Stimulated activated naive CD8-positive, alpha-beta T cell treated with anti-CD3 and anti-CD28 coated beads, Interleukin-15, Interleukin-2, amounts not matched to agents 100 ng/mL and 50 ng/mL, for 24 hours (primary cell): ENCODE results near the gene ZNF682.
"Not testable (repeated sequence)": the region's sequence is repeated elsewhere in the genome, so short reads cannot be mapped to it uniquely, and the experiment has no call there.

Source experiments
- H3K27ac Mint-ChIP-seq: one replicate; pipeline ENCODE4 v1.8.0; 2021; ENCODE audit warnings: mild to moderate bottlenecking, mixed read lengths
- H3K27me3 Mint-ChIP-seq: one replicate; pipeline ENCODE4 v1.8.0; 2021; ENCODE audit warnings: mixed read lengths
- H3K36me3 Mint-ChIP-seq: one replicate; pipeline ENCODE4 v1.8.0; 2021; ENCODE audit warnings: low read depth, mixed read lengths
- H3K4me1 Mint-ChIP-seq: one replicate; pipeline ENCODE4 v1.8.0; 2021; ENCODE audit warnings: low read depth, mixed read lengths
- H3K4me3 Mint-ChIP-seq: one replicate; pipeline ENCODE4 v1.8.0; 2021; ENCODE audit warnings: mild to moderate bottlenecking, mixed read lengths
- H3K9me3 Mint-ChIP-seq: one replicate; pipeline ENCODE4 v1.8.0; 2021; ENCODE audit warnings: mixed read lengths

Gene ZNF682

GRCh38 chr19:20045742-20046141 is 6.4 kb upstream of the ZNF682 start:
- not testable (repeated sequence) for H3K27ac Mint-ChIP-seq, H3K27me3 Mint-ChIP-seq, H3K36me3 Mint-ChIP-seq, H3K4me3 Mint-ChIP-seq, H3K4me1 Mint-ChIP-seq
- peaks cover 12% of the 10 kb centered on the region for H3K9me3 Mint-ChIP-seq

DNA sequence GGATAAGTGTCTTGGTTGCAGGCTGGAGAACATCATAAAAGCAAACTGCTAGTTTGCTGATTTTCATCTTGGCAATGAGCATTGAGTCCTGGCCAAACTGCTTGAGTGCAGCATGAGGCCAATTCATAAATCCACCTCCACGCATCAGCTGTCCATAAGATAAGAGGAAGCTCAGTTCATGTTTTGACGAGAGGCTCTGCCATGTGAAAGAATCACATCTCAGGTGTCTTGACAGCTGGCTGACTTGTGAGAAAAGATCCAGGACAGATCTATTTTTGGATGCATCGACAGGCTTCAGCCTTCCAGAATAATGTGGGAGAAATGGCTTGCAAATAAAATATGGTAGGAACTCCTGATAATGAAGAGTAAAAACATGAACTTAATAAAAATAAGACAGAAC is 5.4 kb upstream of the ZNF682 start:
- no peak overlapping the region for H3K4me3 Mint-ChIP-seq
- peaks cover 5% of the 10 kb centered on the region for H3K9me3 Mint-ChIP-seq
- H3K36me3 Mint-ChIP-seq = no peaks in the 10 kb centered on the region
- H3K27ac Mint-ChIP-seq = no peak overlapping the region
- no peaks in the 10 kb centered on the region for H3K27me3 Mint-ChIP-seq
- no peaks in the 10 kb centered on the region for H3K4me1 Mint-ChIP-seq

DNA sequence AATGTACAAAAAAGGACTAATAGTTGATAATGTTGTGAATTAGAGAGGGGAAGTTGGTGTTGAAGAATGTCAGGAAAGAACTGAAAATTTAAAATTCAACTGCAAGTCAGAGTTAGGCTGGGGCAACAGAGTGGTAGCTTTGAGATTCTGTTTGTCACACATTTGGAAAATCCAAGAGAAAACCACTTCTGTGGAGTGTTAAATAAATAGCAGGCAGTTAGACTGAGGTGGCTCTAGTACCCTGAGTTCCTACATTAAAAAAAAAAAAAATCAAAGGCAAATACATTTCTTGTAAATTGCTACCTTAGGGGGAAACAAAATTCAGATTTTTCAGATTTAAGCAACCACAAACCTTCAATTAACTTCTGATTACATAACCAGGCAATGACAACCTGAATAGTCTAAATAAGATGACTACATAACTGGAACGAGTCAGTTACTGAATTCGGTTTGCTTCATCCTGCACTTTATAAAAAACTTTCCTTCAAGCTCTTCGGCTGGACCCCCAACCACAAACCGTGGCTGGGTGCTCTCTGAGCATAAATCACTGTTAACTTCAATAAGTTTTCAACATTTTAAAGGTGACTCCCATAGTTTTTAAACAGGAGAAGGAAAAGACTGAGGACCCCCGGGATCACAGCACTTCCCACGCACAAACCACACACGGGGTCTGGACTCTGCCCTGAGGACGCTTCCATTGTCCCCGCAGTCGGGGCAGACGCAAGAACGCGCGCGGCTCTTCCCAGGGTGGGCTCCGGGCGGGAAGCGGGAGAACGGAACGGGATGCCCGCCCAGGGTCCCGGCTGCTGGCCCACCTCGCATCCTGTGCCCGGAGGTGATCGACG is 725 bp downstream of the ZNF682 start:
- Mint-ChIP-seq H3K4me3 (peak overlapping the region; percentile 96), H3K27ac (peak overlapping the region; percentile 72), H3K4me1 (peaks cover 16% of the 10 kb centered on the region), H3K9me3 (no peaks in the 10 kb centered on the region), H3K36me3 (peaks cover 16% of the 10 kb centered on the region), H3K27me3 (no peaks in the 10 kb centered on the region)

DNA sequence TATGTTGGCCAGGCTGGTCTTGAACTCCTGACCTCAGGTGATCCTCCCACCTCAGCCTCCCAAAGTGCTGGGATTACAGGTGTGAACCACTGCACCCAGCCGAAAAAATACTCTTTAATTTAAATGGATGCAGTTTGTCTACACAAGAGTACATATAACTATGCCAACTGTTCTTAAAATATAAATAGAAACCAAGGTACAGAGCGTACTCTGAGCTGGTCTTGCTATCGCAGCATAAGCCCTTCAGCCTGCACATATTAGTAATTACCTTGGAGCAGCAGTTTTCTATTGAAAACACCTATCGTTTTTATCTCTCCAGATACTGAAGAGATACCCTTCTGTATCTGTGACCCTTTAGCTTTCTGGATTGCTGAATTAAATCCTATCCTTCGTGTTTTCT is 3.4 kb downstream of the ZNF682 start:
- H3K4me1 Mint-ChIP-seq = peaks cover 16% of the 10 kb centered on the region
- H3K36me3 Mint-ChIP-seq = peaks cover 25% of the 10 kb centered on the region
- H3K4me3 Mint-ChIP-seq = no peak overlapping the region
- no peaks in the 10 kb centered on the region for H3K9me3 Mint-ChIP-seq
- H3K27ac Mint-ChIP-seq = no peak overlapping the region
- no peaks in the 10 kb centered on the region for H3K27me3 Mint-ChIP-seq

DNA sequence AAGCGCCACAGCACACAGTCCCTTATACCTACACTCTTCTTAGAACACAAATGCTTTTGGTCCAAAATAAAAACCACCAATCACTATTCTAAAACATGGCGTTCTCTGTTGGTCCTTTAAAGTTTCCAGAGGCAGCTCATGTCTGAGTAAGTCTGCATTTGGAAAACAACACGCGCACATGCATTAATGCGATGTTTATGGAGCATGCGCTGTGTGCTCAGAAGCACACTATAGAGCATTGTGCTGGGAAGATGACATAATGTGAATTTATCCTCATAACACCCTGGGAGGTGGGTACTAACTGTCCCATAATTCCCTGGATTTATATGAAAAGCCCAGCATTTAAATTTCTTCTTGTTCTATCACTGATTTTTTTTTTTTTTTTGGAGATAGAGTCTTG is 10.7 kb downstream of the ZNF682 start:
- Mint-ChIP-seq H3K4me3 (no peak overlapping the region), H3K27me3 (no peaks in the 10 kb centered on the region), H3K27ac (no peak overlapping the region), H3K4me1 (no peaks in the 10 kb centered on the region), H3K9me3 (no peaks in the 10 kb centered on the region), H3K36me3 (peaks cover 33% of the 10 kb centered on the region)

DNA sequence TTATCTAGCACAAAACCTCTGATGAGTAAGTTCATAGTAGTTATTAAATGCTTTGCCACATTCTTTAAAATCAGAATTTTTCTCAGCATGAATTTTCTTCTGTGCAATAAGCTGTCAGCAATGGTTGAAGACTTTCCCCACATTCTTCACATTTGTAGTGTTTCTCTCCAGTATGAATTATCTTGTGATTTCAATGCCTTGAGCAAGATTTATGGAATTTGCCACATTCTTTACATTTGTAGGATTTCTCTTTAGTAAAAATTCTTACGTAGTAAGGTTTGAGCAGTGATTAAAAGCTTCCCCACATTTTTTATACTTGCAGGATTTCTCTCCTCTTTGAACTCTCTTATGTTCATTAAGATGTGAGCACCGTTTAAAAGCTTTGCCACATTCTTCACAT is 33.6 kb downstream of the ZNF682 start:
- peaks cover 71% of the 10 kb centered on the region for H3K36me3 Mint-ChIP-seq
- H3K9me3 Mint-ChIP-seq = peaks cover 27% of the 10 kb centered on the region
- no peak overlapping the region for H3K4me3 Mint-ChIP-seq
- no peak overlapping the region for H3K27ac Mint-ChIP-seq
- no peaks in the 10 kb centered on the region for H3K27me3 Mint-ChIP-seq
- no peaks in the 10 kb centered on the region for H3K4me1 Mint-ChIP-seq

- Mint-ChIP-seq H3K27ac (no peak overlapping the region), H3K4me3 (no peak overlapping the region), H3K36me3 (peaks cover 7% of the 10 kb centered on the region), H3K9me3 (peaks cover 14% of the 10 kb centered on the region), H3K27me3 (no peaks in the 10 kb centered on the region), H3K4me1 (no peaks in the 10 kb centered on the region)
Measured at GRCh38 chr19:19997656-19998268, 41.5 kb downstream of the ZNF682 start.

- Mint-ChIP-seq H3K4me1 (no peaks in the 10 kb centered on the region), H3K27ac (no peak overlapping the region), H3K27me3 (peaks cover 4% of the 10 kb centered on the region), H3K36me3 (peaks cover 6% of the 10 kb centered on the region), H3K4me3 (no peak overlapping the region), H3K9me3 (peaks cover 44% of the 10 kb centered on the region)
Measured at GRCh38 chr19:19966862-19967261, 72.4 kb downstream of the ZNF682 start.

DNA sequence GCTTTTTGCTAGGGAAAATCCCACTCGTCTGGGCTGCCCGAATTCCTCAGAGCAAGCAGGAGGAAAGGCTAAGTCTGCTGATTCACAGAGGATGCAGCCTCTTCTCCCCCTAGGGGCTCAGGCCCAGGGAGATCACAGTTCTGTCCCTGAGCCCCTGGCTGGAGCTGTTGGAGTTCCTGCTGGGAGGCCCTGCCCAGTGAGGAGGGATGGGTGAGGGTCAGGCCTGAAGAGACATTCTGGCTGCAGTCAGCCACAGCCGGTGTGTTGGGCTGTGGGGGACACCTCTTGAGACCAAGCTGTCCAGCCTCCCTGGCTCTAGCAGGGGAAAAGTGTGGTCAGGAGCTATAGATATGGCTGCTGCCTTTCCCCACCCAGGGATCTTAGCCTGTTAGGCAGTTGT is 73.2 kb downstream of the ZNF682 start:
- H3K4me1 Mint-ChIP-seq, H3K4me3 Mint-ChIP-seq, H3K27me3 Mint-ChIP-seq, H3K36me3 Mint-ChIP-seq, H3K27ac Mint-ChIP-seq: not testable (repeated sequence)
- H3K9me3 Mint-ChIP-seq = peaks cover 41% of the 10 kb centered on the region

- peaks cover 34% of the 10 kb centered on the region for H3K9me3 Mint-ChIP-seq
- H3K27ac Mint-ChIP-seq = no peak overlapping the region
- H3K27me3 Mint-ChIP-seq = no peaks in the 10 kb centered on the region
- no peaks in the 10 kb centered on the region for H3K4me1 Mint-ChIP-seq
- no peak overlapping the region for H3K4me3 Mint-ChIP-seq
- H3K36me3 Mint-ChIP-seq = peaks cover 6% of the 10 kb centered on the region
Measured at GRCh38 chr19:19964416-19964815, 74.9 kb downstream of the ZNF682 start.

DNA sequence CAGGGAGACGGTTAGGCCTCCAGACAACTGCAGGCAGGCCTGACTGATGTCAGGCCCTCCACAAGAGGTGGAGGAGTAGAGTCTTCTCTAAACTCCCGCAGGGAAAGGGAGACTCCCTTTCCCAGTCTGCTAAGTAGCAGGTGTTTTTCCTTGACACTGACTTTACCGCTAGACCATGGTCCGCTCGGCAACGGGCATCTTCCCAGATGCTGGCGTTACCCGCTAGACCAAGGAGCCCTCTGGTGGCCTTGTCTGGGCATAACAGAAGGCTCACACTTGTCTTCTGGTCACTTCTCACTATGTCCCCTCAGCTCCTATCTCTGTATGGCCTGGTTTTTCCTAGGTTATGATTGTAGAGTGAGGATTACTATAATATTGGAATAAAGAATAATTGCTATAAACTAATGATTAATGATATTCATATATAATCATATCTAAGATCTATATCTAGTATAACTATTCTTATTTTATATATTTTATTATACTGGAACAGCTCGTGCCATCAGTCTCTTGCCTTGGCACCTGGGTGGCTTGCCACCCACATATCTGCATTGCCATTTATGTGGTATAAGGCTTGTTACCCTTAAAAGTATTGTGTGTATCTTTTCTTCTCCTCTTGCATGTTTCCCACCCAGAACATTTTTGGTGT is 80.0 kb downstream of the ZNF682 start:
- H3K9me3 Mint-ChIP-seq, H3K27me3 Mint-ChIP-seq, H3K4me3 Mint-ChIP-seq, H3K27ac Mint-ChIP-seq, H3K4me1 Mint-ChIP-seq, H3K36me3 Mint-ChIP-seq: not testable (repeated sequence)

GRCh38 chr19:19957766-19958165 is 81.5 kb downstream of the ZNF682 start:
- H3K36me3 Mint-ChIP-seq, H3K27ac Mint-ChIP-seq, H3K4me3 Mint-ChIP-seq, H3K27me3 Mint-ChIP-seq, H3K9me3 Mint-ChIP-seq, H3K4me1 Mint-ChIP-seq: not testable (repeated sequence)

GRCh38 chr19:19956434-19957075 is 82.8 kb downstream of the ZNF682 start:
- no peaks in the 10 kb centered on the region for H3K9me3 Mint-ChIP-seq
- H3K4me1 Mint-ChIP-seq = peaks cover 7% of the 10 kb centered on the region
- H3K36me3 Mint-ChIP-seq = no peaks in the 10 kb centered on the region
- H3K27ac Mint-ChIP-seq = no peak overlapping the region
- no peak overlapping the region for H3K4me3 Mint-ChIP-seq
- H3K27me3 Mint-ChIP-seq = no peaks in the 10 kb centered on the region

- no peaks in the 10 kb centered on the region for H3K36me3 Mint-ChIP-seq
- no peak overlapping the region for H3K4me3 Mint-ChIP-seq
- peaks cover 7% of the 10 kb centered on the region for H3K4me1 Mint-ChIP-seq
- no peak overlapping the region for H3K27ac Mint-ChIP-seq
- no peaks in the 10 kb centered on the region for H3K27me3 Mint-ChIP-seq
- H3K9me3 Mint-ChIP-seq = no peaks in the 10 kb centered on the region
Measured at GRCh38 chr19:19955208-19955607, 84.1 kb downstream of the ZNF682 start.
